ENCODE results near the gene FANCM.
A peak's percentile ranks its signal among the peaks of the same experiment; 100 is the strongest.
"Not testable (repeated sequence)": the region's sequence is repeated elsewhere in the genome, so short reads cannot be mapped to it uniquely, and the experiment has no call there.

FANCM gene

GRCh38 chr14:45135659-45136395 is at the start of gene FANCM:
FANCM (plus strand) TSS chr14:45135930; CDS start chr14:45136032, 102 bp downstream.
- DNase-seq (ENCODE audit: low read depth in 2 of 2) = peak; percentile 72 to 79

GRCh38 chr14:45089813-45090212 is 45.9 kb upstream of the FANCM start:
- DNase-seq (ENCODE audit: low read depth in 2 of 2) = no peak

- no peak for DNase-seq (ENCODE audit: low read depth in 2 of 2)
Observed at GRCh38 chr14:45091710-45092109, 44.0 kb upstream of the FANCM start.

GRCh38 chr14:45094275-45094674 is 41.5 kb upstream of the FANCM start:
- DNase-seq (ENCODE audit: low read depth in 2 of 2) = no peak

GRCh38 chr14:45095143-45095542 is 40.6 kb upstream of the FANCM start:
- DNase-seq (ENCODE audit: low read depth in 2 of 2) = no peak

GRCh38 chr14:45096218-45096617 is 39.5 kb upstream of the FANCM start:
- no peak for DNase-seq (ENCODE audit: low read depth in 2 of 2)

GRCh38 chr14:45103806-45104205 is 31.9 kb upstream of the FANCM start:
- DNase-seq (ENCODE audit: low read depth in 2 of 2) = no peak

- DNase-seq (ENCODE audit: low read depth in 2 of 2) = no peak
Observed at GRCh38 chr14:45104561-45104960, 31.2 kb upstream of the FANCM start.

GRCh38 chr14:45112896-45113781 is 22.6 kb upstream of the FANCM start:
- no peak for DNase-seq (ENCODE audit: low read depth in 2 of 2)

- DNase-seq (ENCODE audit: low read depth in 2 of 2) = no peak
Observed at GRCh38 chr14:45114327-45114726, 21.4 kb upstream of the FANCM start.

- DNase-seq (ENCODE audit: low read depth in 2 of 2) = no peak
Observed at GRCh38 chr14:45118594-45118993, 17.1 kb upstream of the FANCM start.

GRCh38 chr14:45120096-45120495 is 15.6 kb upstream of the FANCM start:
- no peak for DNase-seq (ENCODE audit: low read depth in 2 of 2)

- no peak for DNase-seq (ENCODE audit: low read depth in 2 of 2)
Observed at GRCh38 chr14:45123271-45123670, 12.5 kb upstream of the FANCM start.

- DNase-seq (ENCODE audit: low read depth in 2 of 2) = no peak
Observed at GRCh38 chr14:45125754-45126153, 10.0 kb upstream of the FANCM start.

- DNase-seq (ENCODE audit: low read depth in 2 of 2) = no peak
Observed at GRCh38 chr14:45128963-45129629, 6.6 kb upstream of the FANCM start.

GRCh38 chr14:45133683-45134050 is 2.1 kb upstream of the FANCM start:
- no peak for DNase-seq (ENCODE audit: low read depth in 2 of 2)

- peak; percentile 87 to 93 for DNase-seq (ENCODE audit: low read depth in 2 of 2)
Observed at GRCh38 chr14:45134051-45134958, 1.4 kb upstream of the FANCM start, which contains the start of gene FKBP3. FKBP3 (minus strand) TSS chr14:45134481; CDS start chr14:45134456, 25 bp downstream.

GRCh38 chr14:45135156-45135555 is 574 bp upstream of the FANCM start:
- no peak for DNase-seq (ENCODE audit: low read depth in 2 of 2)

- DNase-seq (ENCODE audit: low read depth in 2 of 2) = no peak
Observed at GRCh38 chr14:45136399-45136798, 669 bp downstream of the FANCM start.

GRCh38 chr14:45140661-45141187 is 5.0 kb downstream of the FANCM start:
- no peak for DNase-seq (ENCODE audit: low read depth in 2 of 2)

GRCh38 chr14:45142083-45142482 is 6.4 kb downstream of the FANCM start:
- not testable (repeated sequence) for DNase-seq (ENCODE audit: low read depth in 2 of 2)

Measured in stimulated activated CD4-positive, alpha-beta T cell treated with anti-CD3 and anti-CD28 coated beads, Interleukin-4, amount 100 ng/mL, for 48 hours (primary cell).